Measurements from ENCODE around the gene AMT. TPM values are rescaled to one million over a fixed set of nuclear protein-coding genes. Genes with fewer than 3 reads are reported as not detected.

Gene AMT
- total RNA-seq, 4 donors from 2014 or later, result 13.5 to 58.3 (median 20.3) TPM

DNA sequence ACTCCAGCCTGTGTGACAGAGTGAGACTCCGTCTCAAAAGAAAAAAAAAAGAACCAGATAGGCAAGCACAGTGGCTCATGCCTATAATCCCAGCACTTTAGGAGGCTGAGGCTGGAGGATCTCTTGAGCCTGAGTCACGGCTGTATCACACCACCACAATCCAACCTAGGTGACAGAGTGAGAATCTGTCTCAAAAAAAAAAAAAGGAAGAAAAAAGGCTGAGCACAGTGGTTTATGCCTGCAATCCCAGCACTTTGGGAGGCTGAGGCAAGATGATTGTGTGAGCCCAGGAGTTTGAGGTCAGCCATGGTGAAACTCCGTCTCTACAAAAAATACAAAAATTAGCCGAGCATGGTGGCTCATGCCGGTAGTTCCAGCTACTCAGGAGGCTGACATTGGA lies 12.5 kb upstream of the AMT start:
- TF ChIP-seq POLR2AphosphoS5 (IDR thresholded peaks at IDR 0.05) (no peak), POLR2A (IDR thresholded peaks at IDR 0.05) (no peak), EP300 (IDR thresholded peaks at IDR 0.05; ENCODE audit: low read depth) (no peak)
- TF ChIP-seq, protein P1, sequence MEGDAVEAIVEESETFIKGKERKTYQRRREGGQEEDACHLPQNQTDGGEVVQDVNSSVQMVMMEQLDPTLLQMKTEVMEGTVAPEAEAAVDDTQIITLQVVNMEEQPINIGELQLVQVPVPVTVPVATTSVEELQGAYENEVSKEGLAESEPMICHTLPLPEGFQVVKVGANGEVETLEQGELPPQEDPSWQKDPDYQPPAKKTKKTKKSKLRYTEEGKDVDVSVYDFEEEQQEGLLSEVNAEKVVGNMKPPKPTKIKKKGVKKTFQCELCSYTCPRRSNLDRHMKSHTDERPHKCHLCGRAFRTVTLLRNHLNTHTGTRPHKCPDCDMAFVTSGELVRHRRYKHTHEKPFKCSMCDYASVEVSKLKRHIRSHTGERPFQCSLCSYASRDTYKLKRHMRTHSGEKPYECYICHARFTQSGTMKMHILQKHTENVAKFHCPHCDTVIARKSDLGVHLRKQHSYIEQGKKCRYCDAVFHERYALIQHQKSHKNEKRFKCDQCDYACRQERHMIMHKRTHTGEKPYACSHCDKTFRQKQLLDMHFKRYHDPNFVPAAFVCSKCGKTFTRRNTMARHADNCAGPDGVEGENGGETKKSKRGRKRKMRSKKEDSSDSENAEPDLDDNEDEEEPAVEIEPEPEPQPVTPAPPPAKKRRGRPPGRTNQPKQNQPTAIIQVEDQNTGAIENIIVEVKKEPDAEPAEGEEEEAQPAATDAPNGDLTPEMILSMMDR (IDR thresholded peaks at IDR 0.05), result no peak
- in situ Hi-C loops (cut with MboI; ENCODE audit: low pct_ligation_motif_present in 1 of 4, low pct_unique_long_range_greater_than_20kb in 1 of 4, low sequenced_read_pairs in 3 of 4), result loop anchor here in 3 of 4 donors (25.0 kb wide), 2 partner anchors 97 to 272 kb away; partner anchors contain the start of genes CCDC71 (in 2 of the 3), KLHDC8B (in 2 of the 3) and USP4 (in 2 of the 3)
- 82 to 88% methylated on average over 5 of the region's 5 CpGs for WGBS, 2 donors (ENCODE audit: low coverage in 1 of 2)
- H3K4me3 ChIP-seq, result no peak overlapping the region
- no peak overlapping the region for H3K27ac ChIP-seq
- intact Hi-C loops (cut with DNase I; ENCODE audit: low total_unique reads), result no loop called here
- H3K9me3 ChIP-seq, result no peaks in the 10 kb centered on the region
- no peak for DNase-seq
- H3K4me1 ChIP-seq, result peaks cover 0 to 5% (median 5%) of the 10 kb centered on the region in 4 donors
- no peaks in the 10 kb centered on the region for H3K27me3 ChIP-seq
- no peaks in the 10 kb centered on the region for H3K36me3 ChIP-seq

DNA sequence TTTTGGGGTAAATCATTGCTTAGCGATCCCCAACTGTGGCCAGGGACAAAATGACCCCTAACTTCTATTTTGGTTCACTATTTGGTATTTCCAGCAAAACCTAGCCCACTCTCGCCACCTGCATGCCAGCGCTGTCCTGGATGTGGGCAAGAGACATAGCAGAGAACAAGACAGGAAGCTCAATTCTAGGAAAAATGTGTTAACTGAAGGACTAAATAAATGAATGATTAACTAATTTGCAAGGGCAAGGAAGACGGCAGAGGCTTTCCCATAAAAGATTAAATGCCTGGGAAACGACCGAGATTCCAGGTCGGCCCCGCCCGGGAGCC lies 6.4 kb upstream of the AMT start:
- in situ Hi-C loops (cut with MboI; ENCODE audit: low pct_ligation_motif_present in 1 of 4, low pct_unique_long_range_greater_than_20kb in 1 of 4, low sequenced_read_pairs in 3 of 4) (loop anchor here in 3 of 4 donors (25.0 kb wide), 2 partner anchors 91 to 266 kb away; partner anchors contain the start of genes CCDC71 (in 2 of the 3), KLHDC8B (in 2 of the 3) and USP4 (in 2 of the 3)), intact Hi-C loops (cut with DNase I; ENCODE audit: low total_unique reads) (no loop called here)
- Histone ChIP-seq H3K27me3 (no peaks in the 10 kb centered on the region), H3K9me3 (no peaks in the 10 kb centered on the region), H3K27ac (peak overlapping the region; percentile 90 to 97 (median 93)), H3K36me3 (no peaks in the 10 kb centered on the region), H3K4me1 (peaks cover 0 to 14% (median 8%) of the 10 kb centered on the region in 4 donors), H3K4me3 (peak overlapping the region; percentile 50 to 94 (median 60))
- DNase-seq, result no peak
- 3 to 8% methylated on average over 5 to 9 of the region's 9 CpGs for WGBS, 2 donors (ENCODE audit: low coverage in 1 of 2)
- TF ChIP-seq, protein P1 (IDR thresholded peaks at IDR 0.05), result no peak
- no peak for TF ChIP-seq POLR2AphosphoS5 (IDR thresholded peaks at IDR 0.05)
- no peak for TF ChIP-seq EP300 (IDR thresholded peaks at IDR 0.05; ENCODE audit: low read depth)
- no peak for TF ChIP-seq POLR2A (IDR thresholded peaks at IDR 0.05)

DNA sequence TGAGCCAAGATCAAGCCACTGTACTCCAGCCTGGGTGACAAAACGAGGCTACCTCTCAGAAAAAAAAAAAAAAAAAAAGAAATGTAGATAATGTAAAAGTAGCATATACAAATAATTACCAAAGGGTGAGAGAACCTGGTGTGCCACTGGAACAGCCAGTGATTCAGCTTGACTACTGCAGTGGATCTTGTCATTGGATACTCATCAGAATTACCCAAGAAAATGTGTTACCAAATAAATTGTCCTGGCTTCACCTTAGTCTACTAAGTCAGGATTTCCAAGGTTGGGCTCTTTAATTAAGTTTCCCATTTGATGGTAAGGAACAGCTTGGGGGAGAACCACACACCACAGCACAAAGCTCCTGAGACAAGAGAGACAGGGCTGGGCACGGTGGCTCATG lies 5.3 kb upstream of the AMT start:
- no peaks in the 10 kb centered on the region for H3K27me3 ChIP-seq
- 90 to 97% methylated on average over 2 of the region's 2 CpGs for WGBS, 2 donors (ENCODE audit: low coverage in 1 of 2)
- H3K9me3 ChIP-seq, result no peaks in the 10 kb centered on the region
- H3K36me3 ChIP-seq, result no peaks in the 10 kb centered on the region
- in situ Hi-C loops (cut with MboI; ENCODE audit: low pct_ligation_motif_present in 1 of 4, low pct_unique_long_range_greater_than_20kb in 1 of 4, low sequenced_read_pairs in 3 of 4) (loop anchor here in 3 of 4 donors (25.0 kb wide), 2 partner anchors 90 to 265 kb away; partner anchors contain the start of genes CCDC71 (in 2 of the 3), KLHDC8B (in 2 of the 3) and USP4 (in 2 of the 3)), intact Hi-C loops (cut with DNase I; ENCODE audit: low total_unique reads) (no loop called here)
- no peak overlapping the region for H3K4me3 ChIP-seq
- no peak for DNase-seq
- H3K4me1 ChIP-seq, result peaks cover 0 to 17% (median 11%) of the 10 kb centered on the region in 4 donors
- H3K27ac ChIP-seq, result no peak overlapping the region
- TF ChIP-seq POLR2AphosphoS5 (IDR thresholded peaks at IDR 0.05), result no peak
- TF ChIP-seq, protein P1 (IDR thresholded peaks at IDR 0.05), result no peak
- TF ChIP-seq POLR2A (IDR thresholded peaks at IDR 0.05), result no peak
- no peak for TF ChIP-seq EP300 (IDR thresholded peaks at IDR 0.05; ENCODE audit: low read depth)

DNA sequence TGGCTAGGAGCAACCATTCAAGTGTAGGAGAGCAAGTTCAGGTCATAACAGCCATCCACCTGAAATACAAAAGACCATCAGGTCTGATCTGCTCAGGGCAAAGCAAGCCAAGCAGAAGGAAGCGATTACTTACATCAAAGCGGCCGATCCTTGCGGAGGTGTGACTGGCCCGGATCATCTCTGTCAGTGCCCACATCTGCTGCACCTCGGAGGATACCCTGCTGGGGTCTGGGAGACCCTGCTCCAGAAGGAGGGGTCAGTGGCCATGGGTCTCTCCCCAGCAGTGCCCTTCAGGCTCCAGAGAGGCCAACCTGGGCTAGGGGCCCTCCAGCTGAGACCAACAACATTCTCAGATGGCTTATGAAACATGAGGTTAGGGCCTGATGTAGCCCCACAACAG lies 2.5 kb upstream of the AMT start:
- Histone ChIP-seq H3K4me3 (no peak overlapping the region), H3K9me3 (no peaks in the 10 kb centered on the region), H3K36me3 (no peaks in the 10 kb centered on the region), H3K4me1 (peaks cover 0 to 24% (median 19%) of the 10 kb centered on the region in 4 donors), H3K27ac (no peak overlapping the region), H3K27me3 (no peaks in the 10 kb centered on the region)
- WGBS, 2 donors (ENCODE audit: low coverage in 1 of 2), result 94% methylated on average over 6 of the region's 6 CpGs; no CpG with 5 or more reads in 1 of the 2 donors
- in situ Hi-C loops (cut with MboI; ENCODE audit: low pct_ligation_motif_present in 1 of 4, low pct_unique_long_range_greater_than_20kb in 1 of 4, low sequenced_read_pairs in 3 of 4) (loop anchor here in 3 of 4 donors (25.0 kb wide), 2 partner anchors 88 to 263 kb away; partner anchors contain the start of genes CCDC71 (in 2 of the 3), KLHDC8B (in 2 of the 3) and USP4 (in 2 of the 3)), intact Hi-C loops (cut with DNase I; ENCODE audit: low total_unique reads) (no loop called here)
- no peak for DNase-seq
- TF ChIP-seq POLR2A (IDR thresholded peaks at IDR 0.05) (no peak), POLR2AphosphoS5 (IDR thresholded peaks at IDR 0.05) (no peak), EP300 (IDR thresholded peaks at IDR 0.05; ENCODE audit: low read depth) (no peak)
- TF ChIP-seq, protein P1 (IDR thresholded peaks at IDR 0.05), result no peak

Measured in transverse colon (tissue), 4 donors.